NCI-H2227 (cell line): ENCODE results near the gene ERH.
"Not testable (repeated sequence)": the region's sequence is repeated elsewhere in the genome, so short reads cannot be mapped to it uniquely, and the experiment has no call there.

Experiments used
- DNase-seq: peaks from one replicate; lab custom pipeline; 2025; ENCODE audit not compliant: unreplicated experiment; lab: John Stamatoyannopoulos, UW

The ERH gene

DNA sequence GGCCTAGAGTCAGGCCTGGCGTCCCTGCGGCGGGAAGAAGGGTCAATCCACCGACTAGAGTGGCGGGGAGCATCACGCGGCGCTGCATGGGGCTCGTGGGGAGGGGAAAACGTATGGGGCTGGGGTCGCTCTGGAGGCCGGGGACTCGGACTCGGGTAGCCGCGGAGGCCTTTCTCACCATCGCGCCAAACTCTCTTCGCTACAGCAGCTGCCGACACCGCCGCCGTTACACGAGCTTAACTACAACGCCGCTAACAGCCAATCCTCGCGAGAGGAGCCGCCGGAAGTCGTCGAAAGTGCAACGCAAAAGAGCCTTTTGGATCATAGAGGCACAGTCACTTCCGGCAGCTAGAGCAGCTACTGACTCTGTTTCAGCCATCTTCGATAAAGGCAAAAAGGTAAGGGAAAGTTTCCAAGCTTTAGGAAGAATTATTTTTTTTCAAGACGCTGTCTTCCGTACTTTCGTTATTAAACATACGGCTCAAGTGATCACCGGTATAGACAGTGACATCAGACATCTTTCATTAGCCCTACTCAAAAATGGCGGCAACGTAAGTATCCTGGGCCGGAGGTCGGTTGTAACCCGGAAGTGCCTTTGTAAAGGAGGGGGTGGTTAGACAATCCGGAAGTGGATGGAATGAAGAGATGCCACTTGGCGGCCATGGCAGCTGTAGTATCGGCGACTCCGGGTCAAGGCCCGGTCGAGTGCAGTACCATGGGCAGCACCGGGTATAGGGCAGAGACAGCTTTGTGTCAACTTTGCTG, at the start of gene ERH, which contains the start of gene SLC39A9:
ERH (minus strand) TSS at position 247 of the 765 bp plus-strand sequence; CDS start at position 181, 66 bp downstream.
SLC39A9 (plus strand) TSS at position 640 of the 765 bp plus-strand sequence. CDS start 678 bp downstream, outside the sequence.
- DNase-seq: peak; percentile 96

DNA sequence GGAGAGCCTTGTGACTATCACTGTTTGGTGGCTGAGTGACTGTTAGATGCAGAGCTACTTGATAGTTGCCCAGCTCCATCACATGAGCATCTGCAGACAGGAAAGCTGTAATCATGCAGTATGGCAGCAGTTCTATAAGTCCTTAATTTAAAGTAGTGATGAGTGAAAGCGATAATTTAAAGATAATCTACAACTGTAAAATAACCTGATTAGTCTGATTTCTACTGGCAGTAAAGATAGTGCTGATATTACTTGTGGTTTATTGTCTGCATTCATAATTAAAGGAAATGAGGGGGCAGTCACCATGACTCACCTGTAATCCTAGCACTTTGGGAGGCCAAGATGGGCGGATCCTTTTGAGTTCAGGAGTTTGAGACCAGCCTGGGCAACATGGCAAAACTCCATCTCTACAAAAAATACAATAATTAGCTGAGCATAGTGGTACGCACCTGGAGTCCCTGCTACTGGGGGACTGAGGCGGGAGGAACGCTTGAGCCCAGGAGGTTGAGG, 45.3 kb upstream of the ERH start:
- no peak for DNase-seq

DNA sequence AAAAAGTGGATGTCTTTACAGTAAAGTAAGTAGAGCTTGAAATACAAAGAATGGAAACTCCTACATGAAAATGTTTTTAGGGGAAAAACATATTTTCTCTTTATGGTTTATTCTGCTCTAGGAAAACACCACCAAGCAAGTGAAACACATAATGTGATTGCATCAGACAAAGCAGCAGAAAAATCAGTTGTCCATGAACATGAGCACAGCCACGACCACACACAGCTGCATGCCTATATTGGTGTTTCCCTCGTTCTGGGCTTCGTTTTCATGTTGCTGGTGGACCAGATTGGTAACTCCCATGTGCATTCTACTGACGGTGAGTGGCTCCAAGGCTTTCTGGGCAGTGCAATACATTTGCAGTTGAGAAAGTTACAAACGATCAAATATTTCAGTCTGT, 43.8 kb upstream of the ERH start:
- DNase-seq: no peak

DNA sequence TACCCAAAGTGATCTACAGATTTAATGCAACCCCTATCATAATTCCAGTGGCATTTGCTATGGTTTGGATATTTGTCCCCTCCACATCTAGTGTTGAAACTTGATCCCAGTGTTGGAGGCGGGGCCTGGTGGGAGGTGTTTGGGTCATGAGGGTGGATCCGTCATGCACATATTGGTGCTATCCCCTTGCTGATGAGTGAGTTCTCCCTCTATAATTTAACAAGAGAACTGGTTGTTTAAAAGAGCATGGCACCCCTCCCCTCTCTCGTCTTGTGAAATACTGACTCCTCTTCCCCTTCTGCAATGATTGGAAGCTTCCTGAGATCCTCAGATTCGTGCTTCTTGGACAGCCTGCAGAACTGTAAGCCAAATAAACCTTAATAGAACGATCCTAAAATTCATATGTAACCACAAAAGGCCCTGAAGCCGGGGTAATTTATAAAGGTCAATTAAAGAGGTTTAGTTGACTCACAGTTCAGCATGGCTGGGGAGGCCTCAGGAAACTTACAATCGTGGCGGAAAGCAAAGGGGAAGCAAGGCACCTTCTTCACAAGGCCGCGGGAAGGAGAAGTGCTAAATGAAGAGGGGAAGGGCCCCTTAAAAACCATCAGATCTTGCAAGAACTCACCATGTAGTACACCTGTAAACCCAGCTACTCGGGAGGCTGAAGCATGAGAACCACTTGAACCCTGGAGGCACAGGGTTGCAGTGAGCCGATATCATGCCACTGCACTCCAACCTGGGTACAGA, 41.6 kb upstream of the ERH start:
- no peak for DNase-seq

DNA sequence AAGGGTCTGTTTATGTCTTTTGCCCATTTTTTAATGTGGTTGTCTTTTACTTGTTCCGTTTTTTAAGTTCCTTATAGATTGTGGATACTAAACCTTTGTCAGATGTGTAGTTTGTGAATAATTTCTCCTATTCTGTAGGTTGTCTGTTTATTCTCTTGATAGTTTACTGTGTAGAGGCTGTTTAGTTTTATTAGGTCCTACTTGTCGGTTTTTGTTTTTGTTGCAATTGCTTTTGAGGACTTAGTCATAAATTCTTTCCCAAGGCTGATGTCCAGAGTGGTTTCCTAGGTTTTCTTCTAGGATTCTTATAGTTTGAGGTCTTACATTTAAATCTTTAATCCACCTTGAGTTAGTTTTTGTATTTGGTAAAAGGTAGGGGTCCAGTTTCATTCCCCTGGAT, 34.3 kb upstream of the ERH start:
- no peak for DNase-seq

DNA sequence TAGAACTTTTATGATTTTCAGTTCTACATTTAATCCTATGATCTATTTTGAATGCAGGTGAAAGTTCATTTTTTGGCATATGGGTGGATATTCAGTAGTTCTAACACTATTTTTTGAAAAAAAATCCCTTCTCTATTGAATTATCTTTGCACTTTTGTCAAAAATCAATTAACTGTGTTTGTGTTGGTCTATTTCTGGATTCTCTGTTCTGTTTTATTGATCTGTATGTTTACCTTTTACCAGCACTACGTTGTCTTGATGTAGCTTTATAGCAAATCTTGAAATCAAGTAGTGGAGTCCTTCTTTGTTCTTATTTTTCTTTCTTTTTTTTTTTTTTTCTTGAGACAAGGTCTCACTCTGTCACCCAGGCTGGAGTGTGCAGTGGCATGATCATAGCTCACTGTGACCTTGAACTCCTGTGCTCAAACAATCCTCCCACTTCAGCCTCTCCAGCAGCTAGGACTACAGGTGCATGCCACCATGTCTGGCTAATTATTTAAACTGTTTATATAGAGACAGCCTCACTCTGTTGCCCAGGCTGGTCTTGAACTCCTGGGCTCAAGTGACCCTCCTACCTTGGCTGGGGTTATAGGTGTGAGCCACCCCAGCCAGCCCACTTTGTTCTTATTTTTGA, 32.3 kb upstream of the ERH start:
- no peak for DNase-seq

DNA sequence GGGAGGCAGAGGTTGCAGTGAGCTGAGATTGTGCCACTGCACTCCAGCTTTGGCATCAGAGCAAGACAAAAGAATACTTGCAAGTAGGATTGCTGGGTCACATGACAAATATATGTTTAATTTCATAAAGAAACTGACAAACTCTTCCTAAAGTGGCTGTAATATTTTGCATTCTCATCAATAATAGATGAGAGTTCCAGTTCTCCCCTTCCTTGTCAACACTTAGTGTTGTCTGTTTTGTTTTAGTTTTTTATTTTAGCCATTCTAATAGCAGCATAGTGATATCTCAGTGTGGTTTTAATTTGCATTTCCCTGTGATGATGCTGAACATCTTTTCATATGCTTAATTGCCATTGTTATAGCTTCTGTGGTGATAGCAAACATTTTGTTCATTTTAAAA, 31.5 kb upstream of the ERH start:
- no peak for DNase-seq

DNA sequence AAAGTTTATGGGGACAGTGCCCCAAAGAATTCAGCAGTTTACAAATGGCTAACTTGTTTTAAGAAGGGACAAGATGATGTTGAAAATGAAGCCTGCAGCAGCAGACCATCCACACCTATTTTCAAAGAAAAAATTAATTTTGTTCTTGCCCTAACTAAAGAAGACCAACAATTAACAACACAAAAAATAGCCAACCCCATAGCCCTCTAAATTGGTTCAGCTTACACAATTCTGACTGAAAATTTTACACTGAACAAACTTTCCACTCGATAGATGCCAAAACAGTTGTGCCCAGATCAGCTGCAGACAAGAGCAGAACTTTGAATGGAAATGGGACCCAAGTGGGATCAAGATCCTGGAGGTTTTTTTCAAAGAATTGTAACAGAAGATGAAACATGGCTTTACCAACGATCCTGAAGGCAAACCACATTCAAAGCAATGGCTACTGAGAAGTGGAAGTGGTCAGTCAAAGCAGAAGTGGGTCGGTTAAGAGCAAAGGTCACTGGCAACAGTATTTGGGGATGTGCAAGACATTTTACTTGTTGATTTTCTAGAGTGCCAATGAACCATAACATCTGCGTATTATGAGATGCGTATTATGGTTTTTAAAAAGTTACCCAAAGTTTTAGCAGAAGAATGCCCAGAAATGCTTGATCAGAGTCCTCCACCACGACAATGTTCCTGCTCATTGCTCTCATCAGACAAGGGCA, 30.3 kb upstream of the ERH start:
- DNase-seq: no peak

DNA sequence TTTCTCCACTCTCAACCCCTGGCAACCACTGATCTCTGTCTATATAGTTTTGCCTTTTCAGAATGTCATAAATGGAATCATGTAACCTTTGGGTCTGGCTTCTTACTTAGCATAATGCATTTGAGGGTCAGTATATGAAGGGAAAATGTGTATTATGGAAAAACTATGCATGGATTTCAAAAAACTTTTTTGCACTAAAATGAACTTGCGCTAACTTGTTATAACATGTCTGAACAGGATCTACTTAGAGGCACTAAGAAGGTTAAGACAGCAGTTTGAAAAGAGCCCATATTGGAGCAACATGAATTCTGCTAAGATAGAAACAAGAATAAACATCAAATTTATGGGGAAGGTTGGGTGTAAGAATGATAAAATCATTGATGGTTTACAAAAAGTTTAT, 29.5 kb upstream of the ERH start:
- no peak for DNase-seq

DNA sequence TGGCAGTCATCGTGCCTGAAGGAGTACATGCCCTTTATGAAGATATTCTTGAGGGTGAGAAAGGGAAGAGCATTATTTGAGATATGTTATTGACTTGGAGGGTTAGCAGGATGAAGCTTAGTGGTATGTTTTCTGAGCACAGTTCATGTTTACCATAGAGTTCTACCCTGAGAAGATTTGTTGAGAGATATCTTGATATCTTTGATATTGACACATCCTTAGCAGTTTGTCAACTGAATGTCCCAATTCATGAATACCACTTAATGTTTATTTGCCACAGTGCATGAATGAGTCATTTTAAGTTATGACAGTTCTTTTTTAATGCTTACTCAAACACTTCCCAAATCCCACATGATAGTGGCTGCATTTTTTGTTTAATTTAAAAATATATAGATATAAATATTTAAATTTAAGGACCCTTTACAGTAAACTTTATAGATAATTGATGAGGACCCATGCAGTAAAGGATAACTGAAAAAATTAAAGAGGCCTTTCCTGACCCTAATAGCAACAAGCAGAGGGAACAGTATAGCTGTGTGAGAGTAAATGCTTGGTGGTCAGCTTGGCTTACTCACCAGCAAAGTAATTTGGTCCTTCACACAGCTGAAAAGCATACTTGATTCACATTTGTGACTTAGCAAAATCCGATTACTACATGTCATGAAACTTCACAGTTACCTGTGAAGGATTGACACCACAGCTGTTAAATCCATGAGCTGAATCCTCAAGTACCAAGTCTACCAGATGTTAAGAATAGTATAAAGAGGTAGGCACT, 26.2 kb upstream of the ERH start:
- DNase-seq: no peak

DNA sequence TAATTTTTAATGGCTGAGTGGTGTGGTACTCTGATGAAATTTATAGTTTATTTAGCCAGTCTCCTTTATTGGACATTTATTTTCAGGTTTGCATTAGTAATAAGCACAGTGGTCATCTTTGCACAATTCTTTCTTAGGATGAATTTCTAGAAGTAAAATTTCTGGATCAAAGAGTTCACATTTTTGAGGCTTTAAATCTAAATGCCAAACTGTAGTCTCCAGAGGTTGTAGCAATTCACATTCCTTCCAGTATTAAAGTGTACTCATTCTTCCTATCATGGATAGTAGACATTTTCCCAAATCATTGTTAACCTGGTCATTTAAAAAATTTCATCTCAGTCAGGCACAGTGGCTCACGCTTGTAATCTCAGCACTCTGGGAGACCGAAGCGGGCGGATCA, 25.2 kb upstream of the ERH start:
- DNase-seq: no peak

DNA sequence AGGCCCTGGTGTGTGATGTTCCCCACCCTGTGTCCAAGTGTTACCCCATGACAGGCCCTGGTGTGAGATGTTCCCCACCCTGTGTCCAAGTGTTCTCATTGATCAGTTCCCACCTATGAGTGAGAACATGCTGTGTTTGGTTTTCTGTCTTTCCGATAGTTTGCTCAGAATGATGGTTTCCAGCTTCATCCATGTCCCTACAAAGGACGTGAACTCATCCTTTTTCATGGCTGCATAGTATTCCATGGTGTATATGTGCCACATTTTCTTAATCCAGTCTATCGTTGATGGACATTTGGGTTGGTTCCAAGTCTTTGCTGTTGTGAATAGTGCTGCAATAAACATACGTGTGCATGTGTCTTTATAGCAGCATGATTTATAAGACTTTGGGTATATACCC, 18.0 kb upstream of the ERH start:
- DNase-seq: not testable (repeated sequence)

DNA sequence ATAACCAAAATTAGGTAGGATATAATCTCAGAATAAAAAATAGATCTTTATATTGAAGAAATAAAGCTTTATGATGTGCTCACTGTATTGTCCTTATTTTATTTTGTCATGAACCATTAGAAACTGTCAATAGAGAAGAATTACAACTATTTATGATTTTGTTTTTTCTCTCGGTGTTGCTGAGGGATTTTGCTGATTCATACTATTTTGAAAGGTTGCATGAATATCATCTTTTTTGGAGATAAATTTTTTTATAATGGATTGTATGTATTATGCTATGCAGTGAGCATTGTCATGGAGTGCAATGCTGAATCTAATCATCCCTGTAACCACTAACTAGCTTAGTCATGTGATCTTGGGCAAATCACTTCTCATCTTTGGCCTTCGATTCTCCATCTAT, 15.4 kb upstream of the ERH start:
- no peak for DNase-seq

DNA sequence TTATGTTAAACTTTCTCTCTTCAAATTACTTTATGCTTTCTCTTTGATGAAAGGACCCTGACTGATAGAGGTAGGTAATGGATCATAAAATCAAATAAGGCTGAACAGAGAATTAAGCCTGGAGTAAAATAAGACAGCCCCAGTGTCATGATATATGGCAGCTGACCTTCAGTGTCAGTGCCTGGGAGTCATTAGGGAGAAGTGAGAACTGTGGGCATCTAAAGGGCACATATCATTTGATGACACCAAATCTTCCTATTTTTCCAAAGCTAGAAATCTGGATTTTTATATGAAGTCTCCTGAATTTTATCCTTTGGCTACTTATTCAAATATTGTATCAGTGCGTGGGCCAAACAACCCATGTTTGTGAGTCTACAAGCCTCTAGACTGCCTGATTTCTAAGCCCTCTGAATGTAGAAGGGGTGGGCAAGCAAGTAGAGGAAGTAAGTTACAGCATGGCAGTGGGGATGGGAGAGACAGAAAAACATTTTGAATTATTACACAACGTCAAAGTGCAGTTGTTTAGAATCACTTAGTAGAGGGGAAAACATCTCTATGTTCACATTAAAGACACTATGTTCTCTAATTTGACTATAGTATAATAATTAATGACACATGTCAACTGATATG, 10.3 kb upstream of the ERH start:
- DNase-seq: no peak

DNA sequence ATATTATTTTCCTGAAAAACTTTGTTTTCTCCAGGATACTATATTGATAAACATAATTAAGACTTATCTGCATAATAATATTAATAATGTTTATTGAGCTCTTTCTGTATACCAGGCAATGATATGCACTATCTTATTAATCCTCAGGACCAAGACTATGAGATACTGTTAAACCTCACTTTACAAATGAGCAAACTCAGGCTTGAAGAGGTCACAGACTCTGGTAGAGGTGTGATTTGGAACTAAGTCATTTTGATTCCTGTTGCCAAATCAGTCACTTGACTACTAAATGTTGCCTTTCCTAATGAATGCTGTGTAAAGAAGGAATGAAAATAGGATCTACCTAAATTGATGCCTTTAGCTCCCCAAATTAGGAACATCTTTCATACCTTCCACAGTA, 7.7 kb upstream of the ERH start:
- no peak for DNase-seq

DNA sequence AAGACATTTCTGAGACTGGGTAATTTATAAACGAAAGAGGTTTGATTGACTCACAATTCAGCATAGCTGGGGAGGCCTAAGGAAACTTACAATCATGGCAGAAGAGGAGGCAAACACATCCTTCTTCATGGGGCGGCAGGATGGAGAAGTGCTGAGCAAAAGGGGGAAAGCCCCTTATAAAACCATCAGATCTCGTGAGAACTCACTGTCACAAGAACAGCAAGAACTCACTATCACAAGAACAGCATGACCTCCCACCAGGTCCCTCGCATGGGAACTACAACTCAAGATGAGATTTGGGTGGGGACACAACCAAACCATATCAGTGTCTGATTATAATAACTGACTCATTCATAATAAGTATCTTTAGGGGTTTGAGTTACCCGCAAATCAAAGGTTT, 6.8 kb upstream of the ERH start:
- DNase-seq: no peak

DNA sequence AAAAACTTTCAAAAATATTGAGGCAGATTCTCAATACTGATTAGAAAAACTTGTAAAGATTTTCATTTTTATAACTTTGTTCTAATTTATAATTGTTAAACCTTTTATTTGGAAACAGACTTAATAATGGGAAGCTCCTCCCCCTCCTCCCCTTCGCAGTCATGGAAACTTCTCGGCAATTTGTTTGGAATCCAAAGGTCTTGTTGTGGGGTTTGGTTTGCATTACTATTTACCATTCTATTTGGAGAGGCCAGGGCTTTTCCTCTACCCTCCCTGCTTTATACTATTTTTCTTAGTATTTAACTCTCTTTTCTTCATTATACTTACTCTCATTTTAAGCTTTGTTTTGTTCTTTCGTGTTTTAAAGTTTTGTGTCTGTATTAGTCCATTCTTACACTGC, 6.4 kb upstream of the ERH start:
- DNase-seq: no peak

DNA sequence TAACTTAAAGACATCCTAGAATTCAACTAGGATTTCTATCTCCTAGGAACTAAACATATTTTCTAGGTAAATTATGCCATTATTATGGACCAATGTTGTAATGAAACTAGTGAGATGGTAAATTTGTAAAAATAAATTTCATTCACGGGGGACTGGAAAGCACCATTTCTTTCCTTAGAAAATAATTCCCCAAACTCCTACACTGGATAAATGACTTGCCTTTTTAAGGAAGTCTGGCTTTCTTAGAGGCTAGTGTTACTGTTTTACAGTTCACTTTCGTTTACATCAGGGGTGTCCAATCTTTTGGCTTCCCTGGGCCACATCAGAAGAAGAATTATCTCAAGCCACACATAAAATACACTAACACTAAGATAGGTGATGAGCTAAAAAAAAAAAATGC, 3.7 kb upstream of the ERH start:
- no peak for DNase-seq

DNA sequence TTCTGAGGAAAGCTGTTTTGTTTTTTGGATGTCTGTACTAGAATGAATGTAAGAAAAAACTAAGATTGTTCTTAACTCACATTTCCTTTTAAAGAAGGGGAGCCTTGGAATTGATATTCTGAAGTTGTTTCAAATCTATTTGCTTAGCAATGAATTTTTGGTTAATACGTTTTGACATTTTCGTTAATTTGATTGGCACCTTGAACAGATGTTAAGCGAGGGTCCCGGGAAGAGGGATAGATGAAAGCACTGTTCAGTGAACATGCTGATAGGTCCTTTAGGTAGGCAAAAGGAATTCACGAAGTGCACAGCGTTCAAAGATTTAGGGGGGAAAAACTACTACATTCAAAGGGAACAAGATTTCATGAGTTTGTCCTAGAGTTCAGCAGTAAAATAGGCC, 2.1 kb upstream of the ERH start:
- no peak for DNase-seq

DNA sequence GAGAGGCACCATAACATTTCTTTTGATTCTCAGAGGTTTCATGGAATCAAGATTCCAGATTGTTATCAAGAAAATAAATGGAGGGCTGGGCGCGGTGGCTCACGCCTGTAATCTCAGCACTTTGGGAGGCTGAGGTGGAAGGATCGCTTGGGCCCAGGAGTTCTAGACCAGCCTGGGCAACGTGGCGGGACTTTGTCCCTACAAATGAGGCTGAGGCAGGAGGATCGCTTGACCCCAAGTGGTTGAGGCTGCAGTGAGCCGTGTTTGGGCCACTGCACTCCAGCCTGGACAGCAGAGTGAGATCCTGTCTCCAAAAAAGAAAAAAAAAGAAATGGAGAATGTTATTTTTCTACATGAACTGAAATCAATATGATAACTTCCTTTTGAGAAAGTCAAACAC, 1.7 kb upstream of the ERH start:
- no peak for DNase-seq
